Muscle of leg (tissue), 11 donors: ENCODE results near the gene SEPTIN1. TPM values are rescaled to one million over a fixed set of nuclear protein-coding genes. Genes with fewer than 3 reads are reported as not detected.
A peak's percentile ranks its signal among the peaks of the same experiment; 100 is the strongest.

Experiments
- DNase-seq: peaks from one replicate; pipeline ENCODE4 v3.0.0; 2013
- H3K27ac ChIP-seq: one replicate; pipeline ENCODE4 v1.5.1; 2013; ENCODE audit warnings: mild to moderate bottlenecking, low read length, control low read depth
- H3K27me3 ChIP-seq: one replicate; pipeline ENCODE4 v1.6.1; 2013; ENCODE audit warnings: low read length; ENCODE audit not compliant: control insufficient read depth, insufficient read depth
- H3K36me3 ChIP-seq: one replicate; pipeline ENCODE4 v1.6.1; 2013; ENCODE audit warnings: low read length; ENCODE audit not compliant: control insufficient read depth, insufficient read depth
- H3K4me1 ChIP-seq: one replicate; pipeline ENCODE4 v1.6.1; 2013; ENCODE audit warnings: low read length; ENCODE audit not compliant: control insufficient read depth, insufficient read depth
- H3K4me3 ChIP-seq: one replicate; pipeline ENCODE4 v1.5.1; 2013; ENCODE audit warnings: low read length, control low read depth
- H3K9me3 ChIP-seq: replicated peaks from 2 replicates; pipeline ENCODE4 v1.6.1; 2013; ENCODE audit warnings: low read depth, low read length; ENCODE audit not compliant: control insufficient read depth
- WGBS: methylation state at CpG from one replicate; pipeline ENCODE4 v1.1.5; 2013; ENCODE audit warnings: missing lambda C conversion rate; ENCODE audit not compliant: insufficient coverage; 5-methylcytosine and 5-hydroxymethylcytosine counted together
- polyA plus RNA-seq, 8 donors: library from polyadenylated mRNA; unstranded; fragments of 120-200 nt; gene quantifications; one replicate each; pipeline versions ENCODE4 v1.2.1 to v1.2.3, GENCODE V29; 2013; ENCODE audit warnings: inconsistent platforms in 1 of 8, low replicate concordance in 1 of 8; ENCODE audit not compliant: insufficient read length in 8 of 8, insufficient read depth in 1 of 8
- total RNA-seq: library from RNA; stranded (reverse); fragments of 120-200 nt; gene quantifications from one replicate; pipeline ENCODE4 v1.2.4, GENCODE V29; 2013

The SEPTIN1 gene
- total and polyA plus RNA-seq, 9 donors, result 0.18 to 4.7 (median 2.5) TPM

DNA sequence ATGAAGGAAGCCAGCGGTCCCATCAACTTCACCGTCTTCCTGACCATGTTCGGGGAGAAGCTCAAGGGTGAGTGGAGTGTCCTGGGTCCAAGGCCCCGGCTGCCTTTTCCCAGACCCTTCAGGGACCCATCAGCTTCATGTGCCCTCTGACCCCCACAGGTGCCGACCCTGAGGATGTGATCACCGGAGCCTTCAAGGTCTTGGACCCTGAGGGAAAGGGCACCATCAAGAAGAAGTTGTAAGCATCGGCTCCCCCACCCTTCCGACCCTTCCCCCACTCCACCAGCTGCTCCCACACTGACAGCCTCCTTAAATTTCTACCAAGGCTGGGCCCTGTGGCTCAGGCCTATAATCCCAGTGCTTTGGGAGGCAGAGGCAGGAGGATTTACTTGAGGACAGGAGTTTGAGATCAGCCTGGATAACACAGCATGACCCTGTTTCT is 5.9 kb downstream of the SEPTIN1 start:
- peaks cover 51% of the 10 kb centered on the region for H3K4me1 ChIP-seq
- H3K4me3 ChIP-seq, result peak overlapping the region; percentile 79
- DNase-seq, result no peak
- 89% methylated on average over 4 of the region's 8 CpGs for WGBS
- peaks cover 18% of the 10 kb centered on the region for H3K36me3 ChIP-seq
- no peaks in the 10 kb centered on the region for H3K27me3 ChIP-seq
- H3K27ac ChIP-seq, result peak overlapping the region; percentile 99
- no peaks in the 10 kb centered on the region for H3K9me3 ChIP-seq

- peaks cover 18% of the 10 kb centered on the region for H3K36me3 ChIP-seq
- H3K9me3 ChIP-seq, result no peaks in the 10 kb centered on the region
- peaks cover 51% of the 10 kb centered on the region for H3K4me1 ChIP-seq
- WGBS, result 82% methylated on average over 7 of the region's 8 CpGs
- no peaks in the 10 kb centered on the region for H3K27me3 ChIP-seq
- peak overlapping the region; percentile 99 for H3K27ac ChIP-seq
- peak overlapping the region; percentile 79 for H3K4me3 ChIP-seq
- DNase-seq, result peak; percentile 54
These were observed 6.5 kb downstream of the SEPTIN1 start for GRCh38 chr16:30375864-30376263.

- H3K9me3 ChIP-seq, result no peaks in the 10 kb centered on the region
- H3K4me3 ChIP-seq, result peak within 1 kb of the TSS; percentile 79
- no peaks in the 10 kb centered on the region for H3K27me3 ChIP-seq
- H3K36me3 ChIP-seq, result peaks cover 18% of the 10 kb centered on the region
- WGBS, result 60% methylated on average over 1 of the region's 6 CpGs
- peaks cover 50% of the 10 kb centered on the region for H3K4me1 ChIP-seq
- H3K27ac ChIP-seq, result peak within 1 kb of the TSS; percentile 99
- DNase-seq, result peak; percentile 83
These were observed 7.8 kb downstream of the SEPTIN1 start, which contains the start of gene MYL11 for GRCh38 chr16:30374538-30374937. Gene MYL11 (plus strand): TSS chr16:30374802. CDS start chr16:30374858, 56 bp downstream.

DNA sequence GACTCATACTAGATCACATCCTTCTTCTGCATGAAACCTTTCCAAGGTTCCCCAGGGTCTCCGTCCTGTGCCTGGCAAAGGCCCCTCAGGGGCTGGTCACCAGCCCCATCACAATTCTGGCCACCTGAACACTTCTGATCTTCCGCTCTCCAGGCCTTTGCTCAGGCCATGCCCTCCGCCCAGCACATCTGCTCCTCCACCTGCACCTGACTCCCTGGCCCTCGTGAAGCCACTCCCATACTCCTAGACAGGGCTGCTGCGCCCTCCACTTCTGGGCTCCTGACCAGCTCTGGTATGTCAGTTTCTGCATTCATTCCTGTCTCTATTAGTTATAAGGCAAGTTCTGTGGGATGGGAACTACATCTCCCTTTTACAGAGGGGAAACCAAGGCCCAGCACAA is 9.6 kb downstream of the SEPTIN1 start:
- Histone ChIP-seq H3K27me3 (no peaks in the 10 kb centered on the region), H3K9me3 (no peaks in the 10 kb centered on the region), H3K4me1 (peaks cover 54% of the 10 kb centered on the region), H3K36me3 (peaks cover 19% of the 10 kb centered on the region), H3K27ac (peak overlapping the region; percentile 99), H3K4me3 (peak overlapping the region; percentile 21)
- peak; percentile 59 for DNase-seq
- 69% methylated on average over 3 of the region's 5 CpGs for WGBS

GRCh38 chr16:30372038-30372712 is 10.2 kb downstream of the SEPTIN1 start:
- Histone ChIP-seq H3K4me1 (peaks cover 54% of the 10 kb centered on the region), H3K9me3 (no peaks in the 10 kb centered on the region), H3K36me3 (peaks cover 19% of the 10 kb centered on the region), H3K27ac (peak overlapping the region; percentile 99), H3K27me3 (no peaks in the 10 kb centered on the region), H3K4me3 (peak overlapping the region; percentile 55)
- DNase-seq, result peak; percentile 92
- WGBS, result 75% methylated on average over 1 of the region's 6 CpGs

DNA sequence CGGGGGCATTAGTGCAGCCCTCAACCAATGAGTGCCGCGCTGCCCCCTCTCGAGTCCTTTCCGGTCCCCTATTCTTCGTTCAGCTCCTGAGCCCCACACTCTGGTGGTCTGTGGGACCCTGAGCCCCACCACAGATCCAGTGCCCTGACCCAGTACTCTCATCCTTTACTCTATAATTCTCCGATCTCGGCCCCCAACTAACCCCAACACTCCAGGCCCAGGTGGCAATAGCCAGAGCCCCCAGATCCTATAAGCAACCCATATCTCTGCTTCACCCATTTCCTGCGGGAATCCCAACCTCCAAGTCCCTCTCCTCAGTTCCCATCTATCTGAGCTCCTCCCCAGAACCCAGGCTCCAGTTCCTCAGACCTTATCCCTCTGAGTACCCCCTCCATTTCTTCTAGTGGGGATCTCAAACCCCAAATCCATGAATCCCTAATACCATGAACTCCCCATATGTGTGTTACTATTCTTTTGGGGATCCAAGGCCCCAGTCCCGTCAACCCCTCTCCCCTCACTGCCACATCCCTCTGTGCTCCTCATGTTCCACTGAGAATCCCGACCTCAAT is 11.0 kb downstream of the SEPTIN1 start:
- H3K27ac ChIP-seq, result peak overlapping the region; percentile 99
- no peak for DNase-seq
- H3K36me3 ChIP-seq, result peaks cover 14% of the 10 kb centered on the region
- H3K4me3 ChIP-seq, result peak overlapping the region; percentile 55
- peaks cover 47% of the 10 kb centered on the region for H3K4me1 ChIP-seq
- WGBS, result 18% methylated on average over 10 of the region's 11 CpGs
- H3K27me3 ChIP-seq, result no peaks in the 10 kb centered on the region
- H3K9me3 ChIP-seq, result no peaks in the 10 kb centered on the region

- WGBS, result under 1% methylated on average over 35 of the region's 40 CpGs
- Histone ChIP-seq H3K27me3 (no peaks in the 10 kb centered on the region), H3K27ac (peak within 1 kb of the TSS; percentile 99)
These were observed 11.7 kb downstream of the SEPTIN1 start, which contains the start of gene TBC1D10B for GRCh38 chr16:30370456-30371247. Gene TBC1D10B (minus strand): TSS chr16:30370494. CDS start chr16:30370183, 311 bp downstream.

DNA sequence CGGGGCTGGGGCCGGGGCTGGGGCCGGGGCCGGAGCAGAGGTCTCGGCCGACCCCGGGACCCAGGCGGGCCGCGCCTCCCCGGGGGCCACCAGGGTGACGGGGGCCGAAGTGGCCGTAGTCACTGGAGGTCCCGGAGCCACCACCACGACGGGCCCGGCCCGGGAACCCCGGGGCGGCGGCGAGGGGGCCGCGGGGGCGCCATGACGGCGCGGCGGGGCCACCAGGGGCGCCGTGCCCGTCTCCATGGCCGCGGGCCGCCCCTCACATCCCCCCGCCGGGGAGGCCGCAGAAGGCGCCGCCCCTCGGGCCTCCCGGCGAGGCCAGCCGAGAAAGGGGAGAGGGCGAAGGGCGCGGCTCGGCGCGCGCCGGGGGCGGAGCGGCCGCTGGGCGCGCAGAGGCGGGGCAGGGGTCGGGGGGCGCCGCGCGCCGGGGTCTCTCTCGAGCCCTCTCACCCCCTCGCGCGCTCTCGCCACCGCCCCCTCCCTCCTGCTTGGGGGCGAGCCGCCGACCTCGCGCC is 12.4 kb downstream of the SEPTIN1 start:
- Histone ChIP-seq H3K9me3 (no peaks in the 10 kb centered on the region), H3K36me3 (peaks cover 16% of the 10 kb centered on the region), H3K27me3 (no peaks in the 10 kb centered on the region), H3K27ac (peak overlapping the region; percentile 71), H3K4me3 (peak overlapping the region; percentile 83), H3K4me1 (peaks cover 44% of the 10 kb centered on the region)
- no peak for DNase-seq
- WGBS, result 0% methylated on average over 57 of the region's 76 CpGs

More at GRCh38 chr16:30370456-30371247, 11.7 kb downstream of the SEPTIN1 start, which contains the start of gene TBC1D10B:
- DNase-seq, result peak; percentile 100
- Histone ChIP-seq H3K9me3 (no peaks in the 10 kb centered on the region), H3K36me3 (peaks cover 10% of the 10 kb centered on the region), H3K4me3 (peak within 1 kb of the TSS; percentile 83), H3K4me1 (peaks cover 44% of the 10 kb centered on the region)

DNA sequence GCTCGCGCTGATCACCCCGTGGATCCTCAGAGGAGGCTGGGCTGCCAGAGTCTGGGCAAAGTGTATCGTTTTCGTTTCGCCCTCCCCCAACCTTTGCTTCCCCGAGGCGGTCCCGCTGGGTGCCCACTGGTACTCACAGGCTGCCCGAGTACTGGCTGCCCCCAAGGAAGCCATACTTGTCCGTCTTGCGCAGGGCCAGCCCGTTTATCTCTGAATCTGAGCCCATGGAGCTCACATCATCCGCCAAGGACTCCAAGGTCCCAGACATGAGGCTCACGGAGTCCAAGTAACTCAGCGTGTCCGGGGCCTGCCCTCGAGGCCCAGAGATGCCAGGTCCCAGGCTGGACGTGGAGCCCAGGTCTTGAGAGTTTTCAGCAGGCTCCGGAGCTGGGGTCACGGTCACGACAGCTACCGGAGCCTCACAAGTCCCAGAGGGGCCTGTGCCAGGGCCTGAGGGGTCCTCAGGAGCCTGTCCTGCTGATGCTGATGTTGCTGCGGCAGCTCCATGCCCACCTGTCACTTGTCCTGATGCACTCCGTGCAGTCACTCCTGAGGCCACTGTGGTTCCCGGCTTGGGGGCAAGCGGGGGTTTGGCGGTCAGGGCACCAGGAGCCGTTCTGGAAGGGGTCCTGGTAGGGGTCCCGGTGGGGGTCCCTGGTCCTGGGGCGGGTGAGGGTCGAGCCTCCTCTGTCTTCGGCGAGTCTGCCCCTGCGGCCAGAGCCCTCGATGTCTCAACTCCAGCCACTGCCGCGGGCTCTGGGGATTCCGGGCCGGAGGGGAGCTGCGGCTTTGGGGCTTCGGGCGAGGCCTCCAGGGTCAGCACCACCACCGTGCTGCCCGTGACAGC is 13.0 kb downstream of the SEPTIN1 start:
- Histone ChIP-seq H3K4me1 (peaks cover 42% of the 10 kb centered on the region), H3K27ac (peak overlapping the region; percentile 71), H3K9me3 (no peaks in the 10 kb centered on the region), H3K27me3 (no peaks in the 10 kb centered on the region), H3K4me3 (peak overlapping the region; percentile 83), H3K36me3 (peaks cover 23% of the 10 kb centered on the region)
- peak; percentile 43 for DNase-seq
- WGBS, result 3% methylated on average over 45 of the region's 45 CpGs
